ENCODE data around the gene GPAM.
"Not testable (repeated sequence)": the region's sequence is repeated elsewhere in the genome, so short reads cannot be mapped to it uniquely, and the experiment has no call there.

Gene GPAM

DNA sequence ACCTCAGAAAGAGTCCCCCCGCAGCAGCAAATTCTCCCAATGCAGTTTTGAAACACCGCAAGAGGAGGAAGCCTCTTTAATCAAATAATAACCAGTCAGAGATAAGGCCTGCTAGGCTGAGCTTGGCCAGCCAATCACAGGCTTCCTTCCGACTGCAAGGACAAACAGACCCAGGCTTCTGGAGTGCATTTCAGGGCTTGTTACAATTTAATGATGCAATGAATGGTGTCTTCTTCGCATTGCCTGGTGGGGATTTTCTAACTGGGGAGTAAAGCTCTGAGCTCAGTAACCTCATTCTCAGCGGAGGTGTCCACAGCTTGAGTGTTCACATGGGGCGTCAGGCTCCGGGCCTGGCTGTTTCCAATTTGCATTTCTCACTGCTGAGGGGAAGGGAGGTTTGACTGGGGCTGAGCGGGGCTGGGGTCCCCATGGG is 31.8 kb upstream of the GPAM start:
- no peak for DNase-seq

DNA sequence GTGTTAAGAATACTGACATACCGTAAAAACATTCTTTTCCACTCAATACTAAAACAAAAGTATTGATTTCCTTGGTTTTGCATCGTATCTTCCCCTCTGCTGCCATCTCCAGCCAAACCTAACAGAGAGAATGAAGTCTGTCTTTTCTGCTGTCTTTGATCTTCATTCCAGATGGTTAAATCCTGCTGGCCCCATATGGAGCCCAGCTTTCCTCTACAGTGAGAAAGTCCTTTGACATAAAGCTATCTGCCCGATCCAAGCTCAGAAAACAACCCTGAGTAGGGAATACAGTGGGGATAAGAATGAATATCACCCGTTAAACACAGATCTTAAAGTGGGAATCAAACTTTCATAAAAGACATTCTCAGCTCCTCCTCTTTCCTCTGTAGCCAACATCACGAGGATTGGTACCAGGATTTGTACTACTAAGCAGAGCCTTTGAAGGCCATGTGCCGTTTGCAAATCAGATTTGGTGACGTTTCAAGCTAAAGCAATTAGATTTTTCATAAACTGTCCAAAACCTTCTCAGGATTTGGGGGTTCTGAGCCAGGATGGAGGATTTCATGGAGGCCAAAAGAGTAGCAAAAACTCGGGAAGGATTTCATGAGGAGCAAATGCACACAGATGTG is 30.8 kb upstream of the GPAM start:
- no peak for DNase-seq

DNA sequence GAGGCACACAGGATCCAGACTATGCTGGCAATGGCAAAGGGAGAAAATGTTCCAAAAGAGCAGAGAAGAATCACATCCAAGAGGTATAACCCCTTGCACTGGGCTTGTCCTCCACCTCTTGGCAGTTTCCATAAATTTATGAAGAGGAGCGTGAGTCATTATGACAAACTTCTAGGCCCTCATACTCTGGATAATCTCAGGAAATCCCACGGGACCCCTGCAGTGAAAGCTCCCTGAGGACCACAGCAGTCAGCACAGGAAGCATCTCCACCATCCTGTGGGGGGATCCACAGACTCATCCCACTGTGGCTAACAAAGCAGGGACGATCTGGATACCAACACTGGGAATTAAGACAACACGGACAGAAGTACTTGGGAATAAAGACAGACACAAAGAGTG is 30.3 kb upstream of the GPAM start:
- no peak for DNase-seq

DNA sequence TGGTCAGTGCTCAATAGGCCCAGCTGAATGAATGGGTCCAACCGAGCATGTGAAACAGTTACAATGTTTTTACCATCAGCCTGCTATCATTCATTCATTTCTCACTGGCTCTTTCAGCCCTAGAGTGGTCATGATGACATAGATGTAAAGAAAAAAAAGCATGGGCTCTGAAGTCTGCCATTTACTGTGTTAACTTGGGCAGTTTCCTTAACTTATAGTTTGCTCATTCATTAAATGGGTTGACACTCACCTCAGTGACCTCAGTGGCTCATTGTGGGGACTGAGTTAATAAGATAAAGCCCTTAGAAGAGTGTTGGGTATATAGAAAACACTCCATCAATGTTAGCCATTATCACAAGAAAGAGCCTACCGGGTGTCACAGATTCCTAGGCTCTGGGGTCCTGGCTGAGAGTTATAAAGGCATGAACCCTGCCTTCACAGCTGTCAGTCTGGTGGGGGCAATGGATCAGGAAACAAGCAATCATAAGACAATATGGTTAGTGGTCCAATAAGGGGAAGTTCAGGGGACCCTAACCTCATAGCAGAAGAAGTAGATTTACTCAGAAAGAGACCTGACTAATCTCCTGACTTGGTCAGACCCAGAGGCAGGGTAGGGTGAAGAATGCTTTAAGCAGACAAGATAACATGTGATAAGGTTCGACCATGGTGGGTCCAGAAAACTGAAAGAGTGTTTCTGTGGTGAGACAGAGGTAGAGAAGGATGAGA is 29.7 kb upstream of the GPAM start:
- no peak for DNase-seq

GRCh38 chr10:112210666-112211065 is 27.1 kb upstream of the GPAM start:
- no peak for DNase-seq

- no peak for DNase-seq
These were observed 26.1 kb upstream of the GPAM start for GRCh38 chr10:112209684-112210131.

DNA sequence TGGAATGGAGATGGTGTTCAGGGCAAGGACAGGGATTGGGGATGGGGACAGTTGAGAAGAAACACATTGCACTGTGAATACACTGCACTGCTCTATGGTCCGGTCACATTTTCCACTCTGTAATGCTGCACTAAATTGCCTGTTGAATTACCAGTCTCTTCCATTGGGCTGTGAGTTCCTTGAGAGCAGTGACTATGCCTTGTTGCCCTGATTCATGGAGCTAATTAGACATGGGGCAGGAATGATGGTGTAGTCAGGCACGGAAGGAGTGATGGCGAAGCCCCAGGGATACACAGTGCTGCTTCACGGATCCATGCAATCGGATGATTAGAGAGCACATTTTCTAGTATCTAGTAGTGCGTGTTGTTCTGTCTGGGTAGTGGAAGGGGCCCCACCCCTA is 25.4 kb upstream of the GPAM start:
- DNase-seq: no peak

DNA sequence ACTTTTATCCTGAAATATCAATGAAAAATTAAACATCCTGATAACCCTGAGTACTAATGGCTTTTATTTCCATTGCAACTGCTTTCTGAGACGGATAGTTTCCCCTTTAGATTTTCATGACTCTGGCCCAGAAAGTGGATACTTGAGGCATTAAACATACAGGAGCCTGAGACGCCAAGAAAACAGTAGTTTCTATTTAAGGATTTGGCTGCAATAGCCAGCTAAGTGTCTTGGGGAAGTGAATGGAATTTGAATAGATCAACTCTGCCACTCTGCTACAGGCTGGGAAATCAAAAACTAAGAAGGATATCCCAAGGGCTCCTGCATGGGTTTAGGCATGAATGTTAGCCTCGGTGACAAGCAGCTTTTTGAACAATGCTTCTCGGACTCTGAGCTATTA is 24.7 kb upstream of the GPAM start:
- no peak for DNase-seq

DNA sequence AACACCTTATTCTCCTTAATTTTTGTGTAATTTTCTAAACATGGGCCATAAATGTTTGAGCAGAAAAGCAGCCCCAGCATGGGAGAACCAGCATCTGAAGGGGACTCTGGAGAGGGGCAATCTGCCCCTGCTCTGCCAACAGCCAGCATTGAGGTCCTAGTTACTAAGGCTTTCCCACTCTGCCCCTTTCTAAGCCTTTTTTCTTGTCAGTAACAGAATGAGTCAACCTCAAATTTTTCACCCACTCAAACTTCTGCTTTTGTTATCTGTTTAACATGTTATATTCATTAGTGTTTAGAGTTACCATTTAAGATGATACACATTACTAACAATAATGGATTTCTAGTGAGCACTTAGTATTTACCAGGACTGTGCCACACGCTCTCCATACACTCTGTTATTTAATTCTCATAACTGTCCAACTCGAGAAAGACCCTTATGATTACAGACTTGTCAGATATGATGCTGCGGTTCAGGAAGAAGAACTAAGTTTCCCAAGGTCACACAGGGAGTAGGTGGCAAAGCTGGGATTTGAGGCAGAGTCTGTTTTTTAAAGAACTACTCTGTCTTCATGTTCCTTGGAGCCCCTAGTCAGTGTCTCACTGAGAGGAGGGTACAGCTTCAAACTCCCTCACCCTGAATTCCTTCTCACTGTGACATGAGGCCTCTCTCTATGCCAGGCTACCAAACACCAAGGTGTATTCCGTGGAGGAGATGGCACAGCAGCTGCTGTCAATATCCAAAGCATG is 19.9 kb upstream of the GPAM start:
- DNase-seq: no peak

GRCh38 chr10:112202561-112203241 is 19.1 kb upstream of the GPAM start:
- no peak for DNase-seq

DNA sequence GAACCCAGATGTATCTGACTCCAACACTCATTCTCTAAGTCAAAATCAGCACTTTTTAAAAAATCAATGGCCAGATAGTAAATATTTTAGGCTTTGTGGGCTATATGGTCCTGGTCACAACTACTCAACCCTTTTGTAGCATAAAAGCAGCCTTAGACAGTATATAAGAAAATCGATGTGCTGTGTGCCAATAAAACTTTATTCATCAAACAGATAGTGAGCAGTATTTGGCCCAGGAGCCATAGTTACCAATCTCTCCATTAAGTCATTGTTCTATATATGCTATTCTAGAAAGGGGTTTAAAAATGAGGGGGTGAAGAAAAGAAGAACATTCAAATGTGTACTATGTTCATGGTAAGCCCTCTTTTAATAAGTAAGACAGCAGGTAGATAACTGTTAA is 18.5 kb upstream of the GPAM start:
- no peak for DNase-seq

DNA sequence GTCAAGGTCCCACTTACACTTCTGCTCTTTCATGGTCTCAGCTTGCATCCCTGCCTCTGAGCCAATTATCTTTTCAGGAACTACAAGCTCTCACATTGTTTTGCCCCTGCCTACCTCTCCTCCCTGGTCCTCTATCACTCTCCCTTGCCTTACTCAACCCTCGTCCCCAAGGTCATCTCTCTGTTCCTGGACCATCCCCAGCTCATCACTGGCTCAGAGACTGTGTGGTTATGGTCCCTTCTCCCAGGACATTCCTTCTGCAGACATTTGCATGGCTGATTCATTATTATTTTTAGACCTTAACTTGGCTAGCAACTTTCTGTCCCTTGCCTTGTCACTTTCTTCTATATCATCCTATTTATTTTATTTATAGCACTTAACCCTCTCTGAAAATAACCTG is 17.8 kb upstream of the GPAM start:
- no peak for DNase-seq

DNA sequence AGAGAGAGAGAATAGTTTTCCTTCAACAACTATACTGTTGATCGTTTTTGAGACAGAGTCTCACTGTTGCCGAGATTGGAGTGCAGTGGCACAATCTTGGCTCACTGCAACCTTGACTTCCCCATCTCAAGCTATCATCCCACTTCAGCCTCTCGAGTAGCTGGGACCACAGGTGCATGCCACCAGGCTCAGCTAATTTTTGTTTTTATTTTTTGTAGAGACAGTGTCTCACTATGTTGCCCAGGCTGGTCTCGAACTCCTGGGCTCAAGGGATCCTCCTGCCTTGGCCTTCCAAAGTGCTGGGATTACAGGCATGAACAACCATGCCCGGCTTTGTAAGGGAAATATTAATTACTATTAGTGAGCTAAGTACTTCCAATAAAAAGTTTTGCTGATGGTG is 16.7 kb upstream of the GPAM start:
- DNase-seq: not testable (repeated sequence)

DNA sequence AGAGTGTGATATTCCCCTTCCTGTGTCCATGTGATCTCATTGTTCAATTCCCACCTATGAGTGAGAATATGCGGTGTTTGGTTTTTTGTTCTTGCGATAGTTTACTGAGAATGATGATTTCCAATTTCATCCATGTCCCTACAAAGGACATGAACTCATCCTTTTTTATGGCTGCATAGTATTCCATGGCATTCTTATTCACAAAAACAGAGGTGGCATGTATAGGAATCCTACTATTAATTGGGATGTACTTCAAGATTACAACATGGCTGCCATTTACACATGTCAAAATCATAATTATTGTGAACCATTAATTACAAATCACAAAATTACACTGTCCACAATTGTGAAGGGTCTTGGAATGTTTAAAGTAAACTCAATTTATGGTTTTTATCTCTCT is 14.1 kb upstream of the GPAM start:
- not testable (repeated sequence) for DNase-seq

DNA sequence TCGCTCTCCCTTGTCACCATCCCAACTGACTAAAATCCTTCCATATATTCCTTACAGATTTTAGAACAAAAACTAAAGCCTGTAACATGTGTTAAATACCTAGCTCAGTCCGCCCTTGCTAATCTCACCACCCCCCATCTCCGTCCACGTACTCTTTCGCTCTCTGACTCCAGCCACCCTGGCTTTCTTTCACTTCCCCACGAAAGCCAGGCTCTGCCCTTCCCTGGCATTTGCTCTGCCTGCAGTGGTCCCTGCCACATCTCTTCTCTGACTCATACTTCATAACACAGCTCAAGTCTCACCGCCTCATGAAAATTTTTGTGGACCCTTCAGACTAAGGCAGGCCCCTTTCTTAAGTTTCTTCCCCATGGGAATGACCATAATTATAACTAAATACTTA is 11.7 kb upstream of the GPAM start:
- no peak for DNase-seq

DNA sequence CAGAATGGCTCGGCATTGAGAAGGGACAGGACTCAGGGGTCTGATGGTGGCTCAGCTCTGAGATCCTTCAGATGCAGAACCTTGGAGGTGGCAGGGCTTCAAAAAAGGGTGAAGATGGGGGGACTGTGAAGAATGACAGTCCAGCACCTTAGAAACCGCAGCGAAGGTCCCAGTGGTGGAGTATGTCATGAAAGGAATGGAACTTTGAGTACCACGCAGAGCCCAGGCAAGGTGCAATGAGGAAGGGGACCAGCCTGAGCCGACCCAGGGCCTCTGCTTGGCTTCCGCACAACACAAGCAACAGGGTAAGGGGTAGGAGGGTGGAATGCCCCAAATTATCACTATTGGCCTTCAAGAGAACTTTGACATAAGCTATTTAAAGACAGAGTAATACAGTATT is 8.2 kb upstream of the GPAM start:
- DNase-seq: no peak

- no peak for DNase-seq
These were observed 7.6 kb upstream of the GPAM start for GRCh38 chr10:112191041-112191590.

DNA sequence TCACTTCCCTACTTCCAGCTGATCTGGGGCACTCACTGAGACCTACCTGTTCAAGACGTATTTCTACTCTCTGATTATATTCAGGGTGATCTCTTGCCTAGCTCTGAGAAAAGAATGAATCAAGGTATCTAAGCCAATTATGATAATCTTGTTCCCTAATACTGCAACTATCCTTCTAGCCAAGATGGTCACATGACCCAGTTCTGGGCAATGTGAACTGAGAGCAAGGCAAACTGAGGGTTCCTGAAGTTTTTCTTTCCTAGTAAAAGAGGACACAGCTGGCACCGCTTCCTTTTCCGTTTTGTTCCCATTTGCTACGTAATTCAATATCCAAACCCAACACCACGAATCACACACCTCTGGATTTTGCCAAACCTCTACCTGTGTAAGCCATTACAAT is 5.9 kb upstream of the GPAM start:
- no peak for DNase-seq

DNA sequence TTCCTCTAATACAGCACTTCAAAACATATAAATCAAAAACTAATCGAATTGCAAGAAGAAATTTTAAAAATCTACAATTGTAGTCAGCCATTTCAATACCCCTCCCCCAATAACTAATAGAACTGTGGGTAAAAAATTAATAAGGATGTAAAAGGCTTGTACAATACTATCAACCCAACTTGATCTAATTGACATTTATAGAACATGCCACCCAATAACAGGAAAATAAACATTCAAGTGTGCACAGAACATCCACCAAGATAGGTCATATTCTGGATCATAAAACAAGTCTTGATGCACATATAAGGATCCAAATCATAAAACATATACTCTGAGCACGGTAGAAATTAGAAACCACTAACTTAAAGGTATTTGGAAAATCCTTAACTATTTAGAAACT is 4.0 kb upstream of the GPAM start:
- no peak for DNase-seq

- no peak for DNase-seq
These were observed 2.4 kb upstream of the GPAM start for GRCh38 chr10:112185959-112186358.

GRCh38 chr10:112184379-112184778 is 814 bp upstream of the GPAM start:
- DNase-seq: no peak

- DNase-seq: no peak
These were observed 447 bp upstream of the GPAM start for GRCh38 chr10:112184052-112184371.

DNA sequence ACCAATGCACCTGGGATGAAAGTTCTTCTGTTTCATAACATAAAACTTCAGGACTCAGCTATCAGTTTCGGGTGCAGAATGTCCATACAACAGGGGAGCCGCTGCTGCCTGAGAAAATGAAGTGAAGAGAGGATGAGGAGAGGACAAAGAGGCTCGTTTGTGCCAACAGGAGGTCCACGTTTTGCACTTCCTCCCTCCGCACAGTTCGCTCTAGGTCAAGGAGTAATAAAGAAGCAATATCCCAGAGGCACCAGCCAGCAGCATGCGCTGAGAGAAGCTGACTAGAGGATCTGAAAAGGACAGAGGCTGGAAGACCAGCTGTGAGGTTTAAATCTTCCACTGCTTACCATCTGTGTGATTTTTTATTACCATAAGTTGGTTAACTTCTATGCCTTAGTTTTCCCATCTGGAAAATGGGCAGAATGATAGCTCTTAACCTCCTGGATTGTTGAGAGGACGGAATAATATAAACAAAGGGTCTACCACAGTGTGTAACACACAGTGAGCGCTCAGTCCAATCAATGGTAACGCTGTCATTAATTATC is 709 bp downstream of the GPAM start:
- no peak for DNase-seq

All from stimulated activated CD4-positive, alpha-beta T cell treated with anti-CD3 and anti-CD28 coated beads, Interleukin-1b, Interleukin-23, amount 100 ng/mL, for 48 hours (primary cell).